ENCODE data around the gene PPP1R8.
"Not testable (repeated sequence)": the region's sequence is repeated elsewhere in the genome, so short reads cannot be mapped to it uniquely, and the experiment has no call there.

Gene PPP1R8

DNA sequence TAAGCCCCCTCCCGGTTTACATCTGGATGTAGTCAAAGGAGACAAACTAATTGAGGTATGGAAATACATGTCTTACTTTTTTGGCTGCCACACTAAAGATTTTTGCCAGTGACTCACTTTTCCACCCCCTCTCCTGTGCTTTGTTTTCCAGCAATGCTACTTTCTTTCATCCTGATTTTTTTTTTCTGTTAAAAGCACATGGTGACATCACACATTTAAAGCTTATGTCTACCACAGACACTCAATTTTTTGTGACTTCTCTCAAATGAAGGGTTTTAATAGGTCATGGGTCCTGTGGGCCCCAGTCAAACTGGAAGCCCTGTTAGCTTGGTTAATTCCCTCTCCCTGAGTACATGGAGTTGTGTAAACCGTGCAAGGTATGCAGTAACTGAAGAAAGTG is 2.2 kb downstream of the PPP1R8 start:
- DNase-seq (ENCODE audit: low spot score): no peak

DNA sequence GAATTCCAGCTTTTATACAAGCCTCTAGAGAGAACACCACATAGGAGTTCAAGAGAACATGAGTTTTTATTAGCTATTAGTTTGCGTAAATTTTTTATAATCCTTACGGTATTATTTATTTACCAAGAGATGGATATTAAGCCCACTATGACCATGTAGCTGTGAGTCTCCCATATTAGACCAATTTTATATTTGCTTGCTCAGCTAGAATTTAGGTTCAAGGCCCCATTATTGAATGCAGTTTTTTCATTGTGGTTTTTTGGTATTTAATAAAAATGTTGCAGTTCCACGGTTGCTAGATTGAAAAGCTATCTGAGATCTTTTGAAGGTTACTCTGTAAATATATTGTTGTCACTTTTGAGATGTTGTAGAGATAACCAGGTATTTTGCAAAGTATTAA is 2.9 kb downstream of the PPP1R8 start:
- no peak for DNase-seq (ENCODE audit: low spot score)

DNA sequence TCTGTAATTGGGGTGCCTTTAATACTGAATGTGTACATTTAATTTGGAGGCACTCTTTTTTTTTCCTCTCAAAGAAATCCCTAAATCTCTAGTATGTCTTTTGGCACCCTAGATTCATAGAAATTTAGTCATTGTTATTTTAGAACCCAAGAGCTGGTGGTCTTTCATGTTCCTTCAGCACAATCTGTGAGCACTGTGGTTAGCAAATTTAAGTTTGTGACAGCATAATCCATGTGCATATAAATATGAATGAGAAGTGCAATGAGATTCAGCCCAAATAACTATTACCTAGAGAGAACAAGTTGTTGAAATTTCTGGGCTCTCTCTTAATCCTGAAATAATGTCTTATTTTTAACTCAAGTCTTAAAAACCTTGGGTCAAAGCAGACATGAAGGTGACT is 4.5 kb downstream of the PPP1R8 start:
- no peak for DNase-seq (ENCODE audit: low spot score)

GRCh38 chr1:27835501-27835900 is 4.9 kb downstream of the PPP1R8 start:
- no peak for DNase-seq (ENCODE audit: low spot score)

DNA sequence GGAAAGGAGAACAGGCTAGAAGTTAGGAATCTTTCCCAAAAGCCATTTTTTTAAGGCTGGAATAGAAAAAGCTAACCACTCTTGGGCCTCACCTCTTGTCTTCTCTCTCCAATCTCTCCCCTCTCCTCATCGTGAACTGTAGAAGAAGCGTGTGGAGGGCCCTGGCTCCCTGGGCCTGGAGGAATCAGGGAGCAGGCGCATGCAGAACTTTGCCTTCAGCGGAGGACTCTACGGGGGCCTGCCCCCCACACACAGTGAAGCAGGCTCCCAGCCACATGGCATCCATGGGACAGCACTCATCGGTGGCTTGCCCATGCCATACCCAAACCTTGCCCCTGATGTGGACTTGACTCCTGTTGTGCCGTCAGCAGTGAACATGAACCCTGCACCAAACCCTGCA is 19.4 kb downstream of the PPP1R8 start:
- DNase-seq (ENCODE audit: low spot score): no peak

DNA sequence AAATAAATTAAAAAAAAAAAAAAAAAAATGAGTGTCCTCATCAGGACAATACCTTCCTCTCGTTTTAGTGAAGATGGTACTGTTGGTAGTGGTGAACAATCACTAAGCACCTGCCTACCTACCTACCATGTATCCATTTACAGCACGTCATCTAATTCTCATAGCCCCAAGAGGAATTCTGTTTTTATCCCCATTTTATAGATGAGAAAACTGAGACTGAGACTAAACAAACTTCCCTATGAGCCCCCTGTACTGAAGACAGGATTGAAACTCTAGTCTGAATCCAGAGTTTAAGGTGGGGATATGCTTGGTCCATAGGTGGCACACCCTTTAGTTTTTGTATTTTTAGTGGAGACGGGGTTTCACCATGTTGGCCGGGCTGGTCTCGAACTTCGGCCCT is 24.5 kb downstream of the PPP1R8 start:
- DNase-seq (ENCODE audit: low spot score): no peak

DNA sequence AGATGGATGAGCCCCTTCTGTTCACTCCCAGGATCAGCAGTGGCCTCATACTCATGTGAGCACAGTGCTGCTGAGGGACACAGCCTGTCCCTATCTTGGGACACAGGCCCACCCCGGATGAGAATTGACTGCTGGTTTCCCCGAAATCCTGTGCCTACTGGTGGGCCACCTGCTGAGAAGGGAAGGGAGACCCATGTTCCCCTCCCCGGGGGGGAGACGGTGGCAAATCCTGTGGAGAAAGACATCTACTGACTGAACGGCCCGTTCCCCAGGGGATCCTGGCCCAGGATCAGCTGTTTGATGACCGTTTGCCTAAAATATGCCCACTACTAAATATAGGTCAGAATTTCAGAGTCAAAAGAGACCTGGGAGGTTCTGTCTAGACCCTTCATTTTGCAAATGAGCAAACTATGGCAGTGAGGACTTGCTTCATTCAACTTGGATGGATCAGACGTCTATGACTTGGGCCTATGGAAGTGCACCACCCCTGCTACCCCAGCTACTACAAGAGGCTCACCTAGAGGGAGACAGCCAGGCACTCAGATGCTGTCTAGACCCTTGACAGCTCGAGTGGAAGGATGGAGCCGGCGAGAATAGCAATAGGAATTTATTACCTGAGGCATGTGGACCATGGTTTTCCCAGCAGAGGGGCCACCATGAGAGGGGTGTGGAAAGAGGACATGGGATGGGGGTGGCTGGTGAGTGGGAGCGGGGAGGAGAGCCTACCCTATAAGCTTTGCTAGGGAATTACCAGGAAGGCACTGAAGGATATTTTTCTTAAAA is 26.2 kb downstream of the PPP1R8 start:
- DNase-seq (ENCODE audit: low spot score): no peak

GRCh38 chr1:27857552-27857951 is 27.0 kb downstream of the PPP1R8 start:
- DNase-seq (ENCODE audit: low spot score): not testable (repeated sequence)

GRCh38 chr1:27858072-27858948 is 27.7 kb downstream of the PPP1R8 start:
- peak; percentile 80 for DNase-seq (ENCODE audit: low spot score)

GRCh38 chr1:27858949-27859576 is 28.5 kb downstream of the PPP1R8 start:
- DNase-seq (ENCODE audit: low spot score): no peak

DNA sequence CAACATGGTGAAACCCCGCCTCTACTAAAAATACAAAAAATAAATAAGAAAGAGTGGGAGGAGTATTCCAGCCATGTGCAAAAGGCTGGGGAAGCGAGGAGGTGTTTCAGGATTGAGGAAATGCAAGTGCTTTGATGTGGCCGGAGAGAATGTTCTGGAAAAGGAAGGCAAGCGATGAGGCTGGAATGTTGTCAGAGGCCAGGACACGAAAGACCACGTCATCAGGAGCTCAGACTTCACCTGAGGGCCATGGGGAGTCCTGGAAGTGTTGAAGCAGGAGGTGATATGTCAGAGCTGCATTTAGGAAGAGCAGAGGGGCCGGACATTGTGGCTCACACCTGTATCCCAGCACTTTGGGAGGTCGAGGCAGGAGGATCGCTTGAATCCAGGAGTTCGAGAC is 30.9 kb downstream of the PPP1R8 start:
- no peak for DNase-seq (ENCODE audit: low spot score)

DNA sequence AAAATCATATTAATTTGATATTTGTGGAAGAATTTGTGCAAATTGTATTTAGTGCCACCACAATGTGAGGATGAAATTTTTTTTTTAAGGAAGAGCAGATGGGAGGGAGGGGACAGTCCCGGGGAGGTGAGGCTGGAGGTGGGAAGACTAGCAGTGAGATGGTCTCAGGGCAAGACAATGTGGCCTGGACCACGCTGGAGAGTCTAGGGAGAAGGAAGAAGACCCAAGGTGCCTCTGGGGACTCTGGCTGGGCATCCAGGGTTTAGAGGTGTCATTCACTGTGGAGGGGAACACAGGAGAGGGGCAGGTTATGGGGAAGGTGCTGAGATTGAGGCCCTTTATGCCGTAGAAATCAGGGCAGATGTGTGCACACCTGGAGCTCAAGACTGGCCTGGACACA is 31.4 kb downstream of the PPP1R8 start:
- no peak for DNase-seq (ENCODE audit: low spot score)

GRCh38 chr1:27862671-27863537 is 32.3 kb downstream of the PPP1R8 start:
- DNase-seq (ENCODE audit: low spot score): no peak

DNA sequence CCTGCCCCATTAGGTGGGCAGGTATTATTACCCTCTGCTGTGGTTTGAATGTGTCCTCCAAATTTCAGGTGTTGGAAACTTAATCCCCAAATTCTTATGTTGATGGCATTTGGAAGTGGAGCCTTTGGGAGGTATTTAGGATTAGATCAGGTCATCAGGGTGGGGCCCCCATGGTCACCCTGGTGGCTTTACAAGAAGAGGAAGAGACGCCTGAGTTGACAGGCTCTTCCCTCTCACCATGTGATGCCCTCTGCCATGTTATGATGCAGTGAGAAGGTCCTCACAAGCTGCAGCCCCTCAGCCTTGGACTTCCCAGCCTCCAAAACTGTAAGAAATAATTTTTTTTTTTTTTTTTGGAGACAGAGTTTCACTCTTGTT is 32.9 kb downstream of the PPP1R8 start:
- DNase-seq (ENCODE audit: low spot score): no peak

DNA sequence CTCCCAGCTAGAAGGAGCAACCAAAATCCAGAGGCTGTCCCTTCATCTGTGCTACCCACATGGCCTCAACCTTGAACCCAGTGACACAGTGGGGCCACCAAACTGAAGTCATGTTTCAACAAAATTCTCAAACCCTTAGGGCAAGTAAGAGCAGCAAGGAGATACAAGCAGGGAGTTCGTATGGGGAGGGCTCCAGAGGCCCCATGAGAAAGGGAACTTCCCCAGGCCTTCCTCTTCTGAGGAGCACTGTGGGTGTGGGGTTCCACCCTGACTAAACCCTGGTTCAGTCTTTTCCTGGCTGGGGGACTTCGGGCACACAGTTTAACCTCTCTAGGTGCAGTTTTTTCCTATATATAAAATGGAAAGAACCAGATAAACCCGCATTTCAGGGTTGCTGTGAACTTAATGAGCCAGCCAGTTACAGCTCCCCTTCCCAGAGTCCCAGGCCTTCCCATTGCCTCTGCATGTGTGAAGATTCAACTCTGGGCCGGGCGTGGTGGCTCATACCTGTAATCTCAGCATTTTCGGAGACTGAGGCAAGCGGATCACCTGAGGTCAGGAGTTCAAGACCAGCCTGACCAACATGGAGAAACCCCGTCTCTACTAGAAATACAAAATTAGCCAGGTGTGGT is 33.8 kb downstream of the PPP1R8 start:
- DNase-seq (ENCODE audit: low spot score): no peak

DNA sequence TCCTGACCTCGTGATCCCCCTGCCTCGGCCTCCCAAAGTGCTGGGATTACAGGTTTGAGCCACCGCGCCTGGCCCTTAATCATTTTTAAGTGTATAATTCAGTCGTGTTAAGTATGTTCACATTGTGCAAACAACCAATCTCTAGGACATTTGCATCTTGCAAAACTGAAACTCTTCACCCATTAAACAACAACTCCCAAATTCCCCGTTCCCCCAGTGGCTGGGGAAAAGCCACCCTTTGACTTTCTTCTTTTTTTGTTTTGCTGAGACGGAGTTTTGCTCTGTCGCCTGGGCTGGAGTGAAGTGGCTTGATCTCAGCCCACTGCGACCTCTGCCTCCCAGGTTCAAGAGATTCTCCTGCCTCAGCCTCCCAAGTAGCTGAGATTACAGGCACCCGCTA is 35.2 kb downstream of the PPP1R8 start:
- DNase-seq (ENCODE audit: low spot score): no peak

- DNase-seq (ENCODE audit: low spot score): no peak
Observed at GRCh38 chr1:27868556-27868931, 38.0 kb downstream of the PPP1R8 start.

DNA sequence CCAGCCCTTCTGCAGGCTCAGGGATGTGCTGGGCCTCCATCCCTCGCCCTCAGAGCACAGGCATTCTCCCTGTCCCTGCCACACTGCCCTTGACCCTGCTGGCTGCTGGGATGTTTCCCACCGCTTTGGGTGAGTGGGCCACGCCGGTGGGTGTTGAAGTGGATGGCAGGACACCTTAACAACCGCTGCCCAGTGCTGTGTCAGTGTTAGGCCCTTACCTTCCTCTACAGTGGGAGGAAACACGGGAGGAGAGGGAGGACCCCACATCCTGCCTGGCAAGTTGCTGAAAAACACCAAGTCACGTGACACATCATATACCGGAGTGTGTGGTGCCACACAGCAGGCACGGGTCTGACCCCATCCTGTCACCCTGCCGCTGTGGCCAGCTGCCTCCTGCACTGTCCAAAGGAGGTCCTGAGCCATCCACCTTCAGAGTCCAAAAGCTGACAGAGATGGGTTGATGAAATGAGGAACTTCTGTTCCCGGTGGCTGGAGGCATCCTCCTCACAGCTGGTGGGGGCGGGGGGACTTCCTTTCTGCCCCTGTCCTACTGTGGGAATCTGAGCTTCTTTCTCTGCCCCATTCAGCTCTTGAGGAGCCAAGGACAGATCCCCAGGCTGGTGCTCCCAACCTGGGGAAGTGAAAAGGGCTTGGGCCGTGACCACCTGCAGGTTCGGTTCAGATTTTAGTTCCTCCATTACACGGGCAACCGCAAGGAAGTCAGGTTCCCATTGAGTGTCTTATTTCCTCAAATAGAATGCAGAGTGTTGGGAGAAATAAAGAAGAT is 38.5 kb downstream of the PPP1R8 start:
- DNase-seq (ENCODE audit: low spot score): peak; percentile 80

GRCh38 chr1:27869719-27870085 is 39.1 kb downstream of the PPP1R8 start:
- no peak for DNase-seq (ENCODE audit: low spot score)

DNA sequence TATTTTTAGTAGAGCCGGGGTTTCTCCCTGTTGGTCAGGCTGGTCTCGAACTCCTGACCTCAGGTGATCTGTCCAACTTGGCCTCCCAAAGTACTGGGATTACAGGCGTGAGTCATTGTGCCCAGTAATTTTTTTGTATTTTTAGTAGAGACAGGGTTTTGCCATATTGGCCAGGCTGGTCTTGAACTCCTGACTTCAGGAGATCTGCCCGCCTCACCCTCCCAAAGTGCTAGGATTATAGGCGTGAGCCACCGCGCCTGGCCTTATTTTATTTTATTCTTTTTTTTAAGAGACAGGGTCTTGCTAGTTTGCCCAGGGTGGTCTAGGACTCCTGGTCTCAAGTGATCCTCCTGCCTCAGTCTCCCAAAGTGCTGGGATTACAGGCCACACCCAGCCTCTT is 40.5 kb downstream of the PPP1R8 start:
- not testable (repeated sequence) for DNase-seq (ENCODE audit: low spot score)

Data from activated CD4-positive, alpha-beta T cell treated with anti-CD3 and anti-CD28 coated beads, Interleukin-2, Interleukin-4, amounts not matched to agents 100 ng/mL and 50 ng/mL, durations not matched to agents 16 hours and 8 hours (primary cell).